Stimulated activated CD8-positive, alpha-beta memory T cell treated with anti-CD3 and anti-CD28 coated beads, Interleukin-7, amount 100 ng/mL, for 48 hours (primary cell): Measurements from ENCODE around the gene MAD2L1.
A peak's percentile ranks its signal among the peaks of the same experiment; 100 is the strongest.
"Not testable (repeated sequence)": the region's sequence is repeated elsewhere in the genome, so short reads cannot be mapped to it uniquely, and the experiment has no call there.

ENCODE experiments used
- DNase-seq, 2 donors: peaks; one replicate each; pipeline ENCODE4 v3.0.0-alpha.2; 2020; ENCODE audit warnings: low read depth in 1 of 2; ENCODE audit errors: extremely low read depth in 1 of 2

MAD2L1 gene

GRCh38 chr4:120066517-120067340 is at the start of gene MAD2L1:
Gene MAD2L1, minus strand, starts transcription at chr4:120066848. Its CDS starts 114 bp downstream, at chr4:120066734.
- peak; percentile 95 to 97 for DNase-seq

- no peak for DNase-seq
Measured at GRCh38 chr4:120111745-120112144, 45.1 kb upstream of the MAD2L1 start.

GRCh38 chr4:120109406-120109805 is 42.8 kb upstream of the MAD2L1 start:
- no peak for DNase-seq

GRCh38 chr4:120105472-120105871 is 38.8 kb upstream of the MAD2L1 start:
- no peak for DNase-seq

GRCh38 chr4:120096508-120097297 is 30.1 kb upstream of the MAD2L1 start:
- no peak for DNase-seq

- DNase-seq = no peak
Measured at GRCh38 chr4:120088507-120088906, 21.9 kb upstream of the MAD2L1 start.

- DNase-seq = not testable (repeated sequence)
Measured at GRCh38 chr4:120088066-120088465, 21.4 kb upstream of the MAD2L1 start.

GRCh38 chr4:120085705-120086104 is 19.1 kb upstream of the MAD2L1 start:
- DNase-seq = no peak

- no peak for DNase-seq
Measured at GRCh38 chr4:120084327-120084726, 17.7 kb upstream of the MAD2L1 start.

- no peak for DNase-seq
Measured at GRCh38 chr4:120083152-120083551, 16.5 kb upstream of the MAD2L1 start.

- DNase-seq = no peak
Measured at GRCh38 chr4:120082251-120082650, 15.6 kb upstream of the MAD2L1 start.

- DNase-seq = no peak
Measured at GRCh38 chr4:120081726-120082125, 15.1 kb upstream of the MAD2L1 start.

GRCh38 chr4:120080533-120080932 is 13.9 kb upstream of the MAD2L1 start:
- DNase-seq = no peak

GRCh38 chr4:120079839-120080520 is 13.3 kb upstream of the MAD2L1 start:
- no peak for DNase-seq

- DNase-seq = no peak
Measured at GRCh38 chr4:120078216-120078615, 11.6 kb upstream of the MAD2L1 start.

GRCh38 chr4:120071192-120071795 is 4.6 kb upstream of the MAD2L1 start:
- DNase-seq = no peak

- no peak for DNase-seq
Measured at GRCh38 chr4:120070196-120070595, 3.5 kb upstream of the MAD2L1 start.

GRCh38 chr4:120065974-120066516 is 603 bp downstream of the MAD2L1 start:
- peak in 1 of 2 donors; percentile 49 for DNase-seq

- no peak for DNase-seq
Measured at GRCh38 chr4:120064887-120065286, 1.8 kb downstream of the MAD2L1 start.

- DNase-seq = not testable (repeated sequence)
Measured at GRCh38 chr4:120063711-120064110, 2.9 kb downstream of the MAD2L1 start.
